GM12875 (cell line): ENCODE data around the gene PCSK5.

Experiments used
- H3K4me3 ChIP-seq: one replicate; pipeline ENCODE4 v1.5.1; 2011; ENCODE audit warnings: low read depth, low read length, control low read depth
- CTCF ChIP-seq: IDR thresholded peaks from 2 replicates; pipeline ENCODE4 v1.5.1; 2011; ENCODE audit warnings: low read depth, mild to moderate bottlenecking, control low read depth, inconsistent platforms, low read length, moderate library complexity, borderline replicate concordance; ENCODE audit not compliant: insufficient read depth

The PCSK5 gene

DNA sequence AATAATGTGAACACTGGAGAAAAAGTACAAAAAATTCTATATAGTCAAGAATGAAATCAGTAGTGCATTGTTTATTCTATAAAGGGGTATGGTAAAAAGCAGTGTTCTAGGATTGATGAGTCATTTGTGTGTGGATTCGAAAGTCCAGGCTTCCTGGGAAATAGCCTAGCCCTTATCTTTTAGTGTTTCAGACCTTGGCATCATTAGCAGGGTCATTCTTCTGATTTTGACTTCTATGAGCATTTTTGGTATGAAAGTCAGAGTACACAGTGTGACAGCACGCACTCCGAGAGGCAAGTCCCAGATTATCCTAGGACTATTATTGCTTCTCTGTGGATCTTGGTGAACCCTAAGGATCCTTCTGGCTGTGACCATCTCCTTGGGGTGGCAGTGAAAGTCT, 16.9 kb downstream of the PCSK5 start:
- H3K4me3 ChIP-seq = no peak overlapping the region
- TF ChIP-seq CTCF = no peak

GRCh38 chr9:75907923-75908322, 17.4 kb downstream of the PCSK5 start:
- no peak for TF ChIP-seq CTCF
- H3K4me3 ChIP-seq = no peak overlapping the region

- TF ChIP-seq CTCF = no peak
- no peak overlapping the region for H3K4me3 ChIP-seq
Observed at GRCh38 chr9:75909776-75910175, 19.3 kb downstream of the PCSK5 start.

DNA sequence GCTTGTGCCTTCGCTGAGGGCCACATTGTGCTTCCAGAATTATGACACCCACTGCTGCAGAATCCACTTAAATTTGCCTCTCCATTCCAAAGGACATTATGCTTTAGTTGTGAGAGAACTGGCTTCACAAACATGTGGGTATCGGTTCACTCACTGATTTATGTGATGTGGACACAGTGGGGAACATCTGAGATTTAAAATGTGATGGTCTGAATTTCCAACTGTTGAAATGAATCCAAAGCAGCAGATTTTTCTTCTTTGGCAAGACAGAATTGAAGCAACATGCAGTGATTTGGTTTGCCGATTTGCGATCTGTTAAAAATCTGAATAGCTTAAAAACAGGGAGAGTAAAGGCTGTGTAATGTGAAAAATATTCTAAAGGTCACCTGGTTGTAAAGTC, 20.3 kb downstream of the PCSK5 start:
- TF ChIP-seq CTCF = no peak
- H3K4me3 ChIP-seq = no peak overlapping the region

- TF ChIP-seq CTCF = no peak
- H3K4me3 ChIP-seq = no peak overlapping the region
Observed at GRCh38 chr9:75911390-75911789, 20.9 kb downstream of the PCSK5 start.

DNA sequence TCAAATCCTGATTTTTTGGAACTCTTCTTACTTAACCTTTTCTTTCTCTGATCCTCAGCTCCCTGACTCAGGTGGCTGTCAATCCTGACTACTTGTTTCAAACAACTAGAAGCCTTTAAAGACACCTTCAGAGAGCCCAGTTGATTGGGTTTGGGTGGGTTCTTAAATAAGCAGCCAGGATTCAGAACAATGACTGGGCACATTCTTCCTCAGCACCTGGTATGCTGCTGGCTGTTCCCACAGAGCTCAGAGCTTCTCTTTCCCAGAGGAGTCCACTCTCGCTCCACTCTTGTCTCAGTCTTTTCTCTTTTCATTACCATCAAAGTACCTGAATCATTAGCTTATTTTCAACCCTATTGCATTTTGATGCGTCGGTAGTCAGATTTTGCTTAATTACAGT, 22.5 kb downstream of the PCSK5 start:
- TF ChIP-seq CTCF = no peak

GRCh38 chr9:75914002-75914401, 23.5 kb downstream of the PCSK5 start:
- no peak for TF ChIP-seq CTCF
- no peak overlapping the region for H3K4me3 ChIP-seq

More for the DNA sequence above, 22.5 kb downstream of the PCSK5 start:
- no peak overlapping the region for H3K4me3 ChIP-seq
